H1 (cell line): ENCODE results near the gene UBE2E1.

Source experiments
- BRCA1 ChIP-seq: IDR thresholded peaks from 2 replicates; pipeline ENCODE4 v1.6.1; 2012; ENCODE audit warnings: low read depth, low read length, improper control_type of control experiment
- CTCF ChIP-seq, 3 experiments: IDR thresholded peaks; 1 replicate in 2 of 3; 2 replicates in 1 of 3; pipeline versions ENCODE4 v1.5.1 to v1.6.1; 2011; ENCODE audit warnings: low read length in 3 of 3, mild to moderate bottlenecking in 3 of 3, inconsistent platforms in 2 of 3, low read depth in 1 of 3, moderate library complexity in 1 of 3; ENCODE audit not compliant: insufficient read depth in 1 of 3; ENCODE audit errors: control extremely low read depth in 1 of 3

DNA sequence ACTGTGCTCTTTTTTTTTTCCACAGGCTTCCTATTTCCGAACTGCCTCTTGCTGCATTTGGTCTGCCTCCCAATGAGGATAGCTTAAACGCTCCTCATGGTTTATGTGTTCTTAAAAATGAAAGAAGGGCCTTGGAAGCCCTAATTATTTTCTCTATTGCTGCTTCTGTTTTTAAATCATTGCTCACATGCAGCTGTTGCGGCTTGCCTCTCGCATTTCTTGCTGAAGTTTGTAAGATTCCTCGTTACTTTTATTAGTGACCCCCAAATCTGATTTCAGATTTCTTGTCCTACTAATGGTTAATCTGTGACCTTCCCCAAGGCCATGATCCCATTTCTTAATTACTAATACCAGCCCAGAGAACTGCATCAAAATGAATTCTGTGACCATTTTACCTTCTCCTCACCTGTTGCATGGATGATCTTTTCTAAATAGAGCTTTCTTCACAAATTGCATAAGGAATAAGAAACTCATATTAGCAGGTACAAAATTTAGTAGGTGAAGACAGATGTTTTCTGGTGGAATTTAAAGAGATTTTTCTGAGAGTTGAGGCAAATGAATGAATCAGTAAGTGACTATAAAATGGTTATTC is 1.8 kb downstream of the UBE2E1 start:
- TF ChIP-seq BRCA1 (no peak), CTCF (IDR thresholded peaks at IDR 0.05; ENCODE audit: control extremely low read depth in 1 of 3, insufficient read depth in 1 of 3, low read depth in 1 of 3, low read length in 3 of 3) (no peak)
